Measurements from ENCODE around the gene CP.

- TF ChIP-seq CTCF (IDR thresholded peaks at IDR 0.05) (no peak), POLR2A (IDR thresholded peaks at IDR 0.05) (no peak)
Observed at GRCh38 chr3:149235599-149236424, 14.2 kb upstream of the CP start.
